Measurements from ENCODE around the gene ATP11A.
A peak's percentile ranks its signal among the peaks of the same experiment; 100 is the strongest.

ATP11A gene

GRCh38 chr13:112897956-112898620 is 208.2 kb downstream of the ATP11A start:
- no peak for DNase-seq

- no peak for DNase-seq
These were observed 208.9 kb downstream of the ATP11A start for GRCh38 chr13:112898621-112899280.

GRCh38 chr13:112899281-112900225 is 209.7 kb downstream of the ATP11A start:
- DNase-seq: no peak

GRCh38 chr13:112900226-112900600 is 210.4 kb downstream of the ATP11A start:
- DNase-seq: no peak

- DNase-seq: no peak
These were observed 210.9 kb downstream of the ATP11A start for GRCh38 chr13:112900691-112901091.

- no peak for DNase-seq
These were observed 212.3 kb downstream of the ATP11A start for GRCh38 chr13:112902101-112902651.

GRCh38 chr13:112902669-112903068 is 212.8 kb downstream of the ATP11A start:
- DNase-seq: no peak

GRCh38 chr13:112903071-112903577 is 213.3 kb downstream of the ATP11A start:
- no peak for DNase-seq

GRCh38 chr13:112903606-112904195 is 213.9 kb downstream of the ATP11A start:
- no peak for DNase-seq

- DNase-seq: no peak
These were observed 214.7 kb downstream of the ATP11A start for GRCh38 chr13:112904436-112904960.

GRCh38 chr13:112905086-112905485 is 215.2 kb downstream of the ATP11A start:
- no peak for DNase-seq

- DNase-seq: peak; percentile 26 to 44 (median 28)
These were observed 215.8 kb downstream of the ATP11A start for GRCh38 chr13:112905619-112905989.

GRCh38 chr13:112905990-112906641 is 216.3 kb downstream of the ATP11A start:
- no peak for DNase-seq

GRCh38 chr13:112907286-112907685 is 217.4 kb downstream of the ATP11A start:
- DNase-seq: no peak

GRCh38 chr13:112907871-112908331 is 218.1 kb downstream of the ATP11A start:
- no peak for DNase-seq

GRCh38 chr13:112908342-112908741 is 218.5 kb downstream of the ATP11A start:
- DNase-seq: no peak

GRCh38 chr13:112910016-112910415 is 220.2 kb downstream of the ATP11A start:
- DNase-seq: no peak

GRCh38 chr13:112910616-112911280 is 220.9 kb downstream of the ATP11A start:
- DNase-seq: no peak

GRCh38 chr13:112911285-112911701 is 221.5 kb downstream of the ATP11A start:
- no peak for DNase-seq

GRCh38 chr13:112911883-112912282 is 222.0 kb downstream of the ATP11A start:
- DNase-seq: no peak
